NK-92 treated with Interleukin-12 subunit alpha and Interleukin-12 subunit beta, amount 100 ng/mL, for 24 hours (cell line): ENCODE data around the gene SCNN1G.

Experiments used
- DNase-seq: peaks from one replicate; lab custom pipeline; 2025; lab: John Stamatoyannopoulos, UW

The SCNN1G gene

GRCh38 chr16:23152386-23153178, 30.0 kb upstream of the SCNN1G start:
- no peak for DNase-seq

GRCh38 chr16:23155445-23156049, 27.0 kb upstream of the SCNN1G start:
- no peak for DNase-seq

GRCh38 chr16:23156110-23156509, 26.4 kb upstream of the SCNN1G start:
- no peak for DNase-seq

GRCh38 chr16:23156946-23157460, 25.5 kb upstream of the SCNN1G start:
- no peak for DNase-seq

- no peak for DNase-seq
These were observed 24.4 kb upstream of the SCNN1G start for GRCh38 chr16:23158114-23158513.

GRCh38 chr16:23160082-23160481, 22.5 kb upstream of the SCNN1G start:
- DNase-seq = no peak

GRCh38 chr16:23160574-23160973, 22.0 kb upstream of the SCNN1G start:
- DNase-seq = no peak

GRCh38 chr16:23163921-23164320, 18.6 kb upstream of the SCNN1G start:
- no peak for DNase-seq

- no peak for DNase-seq
These were observed 17.8 kb upstream of the SCNN1G start for GRCh38 chr16:23164736-23165135.

GRCh38 chr16:23172583-23172982, 10.0 kb upstream of the SCNN1G start:
- no peak for DNase-seq

GRCh38 chr16:23172994-23173393, 9.6 kb upstream of the SCNN1G start:
- no peak for DNase-seq

GRCh38 chr16:23174622-23175021, 7.9 kb upstream of the SCNN1G start:
- no peak for DNase-seq

- DNase-seq = no peak
These were observed 6.9 kb upstream of the SCNN1G start for GRCh38 chr16:23175651-23176050.

GRCh38 chr16:23181506-23181905, 1.0 kb upstream of the SCNN1G start:
- DNase-seq = no peak

- DNase-seq = no peak
These were observed 303 bp upstream of the SCNN1G start for GRCh38 chr16:23182206-23182678.

GRCh38 chr16:23183543-23183862, 958 bp downstream of the SCNN1G start:
- DNase-seq = no peak

GRCh38 chr16:23185656-23186055, 3.1 kb downstream of the SCNN1G start:
- no peak for DNase-seq

GRCh38 chr16:23186171-23186570, 3.6 kb downstream of the SCNN1G start:
- DNase-seq = no peak

- DNase-seq = peak; percentile 52
These were observed 4.8 kb downstream of the SCNN1G start for GRCh38 chr16:23187341-23187740.

GRCh38 chr16:23188911-23189310, 6.4 kb downstream of the SCNN1G start:
- peak; percentile 29 for DNase-seq

- no peak for DNase-seq
These were observed 12.1 kb downstream of the SCNN1G start for GRCh38 chr16:23194497-23195221.

GRCh38 chr16:23195366-23195978, 12.9 kb downstream of the SCNN1G start:
- DNase-seq = no peak
